ENCODE results near the gene AMER1. TPM values are rescaled to one million over a fixed set of nuclear protein-coding genes. Genes with fewer than 3 reads are reported as not detected.
"Not testable (repeated sequence)": the region's sequence is repeated elsewhere in the genome, so short reads cannot be mapped to it uniquely, and the experiment has no call there.

AMER1 gene
- 1 to 10 TPM; 1.0 to 1.8 (median 1.1) TPM for polyA plus RNA-seq

- WGBS, 3 donors = 0 to 39% (median 0%) methylated on average over 4 to 29 of the region's 29 CpGs
Observed at GRCh38 chrX:64205441-64205734, at the start of gene AMER1. AMER1 (minus strand) TSS chrX:64205708; CDS start chrX:64193286, 12,422 bp downstream.

GRCh38 chrX:64230123-64230970 is 24.8 kb upstream of the AMER1 start, which contains the start of gene ASB12:
ASB12 (minus strand) TSS chrX:64230607; CDS start chrX:64225650, 4,957 bp downstream.
- no peak within 1 kb of the TSS for H3K27ac ChIP-seq (ENCODE audit: low read depth, low read length)
- WGBS, 3 donors = 59 to 83% (median 72%) methylated on average over 11 to 17 of the region's 17 CpGs

More at GRCh38 chrX:64205441-64205734, at the start of gene AMER1:
- H3K27ac ChIP-seq (ENCODE audit: low read depth, low read length) = no peak within 1 kb of the TSS

- WGBS, 3 donors = 31 to 53% (median 43%) methylated on average over 3 of the region's 3 CpGs
- H3K27ac ChIP-seq (ENCODE audit: low read depth, low read length) = no peak overlapping the region
Observed at GRCh38 chrX:64229154-64229553, 23.6 kb upstream of the AMER1 start.

- 88 to 98% (median 94%) methylated on average over 4 of the region's 4 CpGs for WGBS, 3 donors
- no peak overlapping the region for H3K27ac ChIP-seq (ENCODE audit: low read depth, low read length)
Observed at GRCh38 chrX:64218023-64218422, 12.5 kb upstream of the AMER1 start.

- H3K27ac ChIP-seq (ENCODE audit: low read depth, low read length) = not testable (repeated sequence)
Observed at GRCh38 chrX:64213989-64214388, 8.5 kb upstream of the AMER1 start.

- 8 to 66% (median 35%) methylated on average over 5 of the region's 5 CpGs for WGBS, 3 donors
- H3K27ac ChIP-seq (ENCODE audit: low read depth, low read length) = no peak overlapping the region
Observed at GRCh38 chrX:64206556-64207162, 1.2 kb upstream of the AMER1 start.

- no peak overlapping the region for H3K27ac ChIP-seq (ENCODE audit: low read depth, low read length)
- 0 to 29% (median 2%) methylated on average over 23 to 45 of the region's 45 CpGs for WGBS, 3 donors
Observed at GRCh38 chrX:64205735-64206501, 410 bp upstream of the AMER1 start.

- WGBS, 3 donors = 1 to 26% (median 1%) methylated on average over 18 to 46 of the region's 46 CpGs
- no peak overlapping the region for H3K27ac ChIP-seq (ENCODE audit: low read depth, low read length)
Observed at GRCh38 chrX:64204701-64205440, 637 bp downstream of the AMER1 start.

GRCh38 chrX:64204252-64204651 is 1.3 kb downstream of the AMER1 start:
- H3K27ac ChIP-seq (ENCODE audit: low read depth, low read length) = no peak overlapping the region
- 17 to 67% (median 47%) methylated on average over 21 to 23 of the region's 23 CpGs for WGBS, 3 donors

GRCh38 chrX:64202808-64203325 is 2.6 kb downstream of the AMER1 start:
- no peak overlapping the region for H3K27ac ChIP-seq (ENCODE audit: low read depth, low read length)
- 77 to 87% (median 86%) methylated on average over 2 of the region's 2 CpGs for WGBS, 3 donors

GRCh38 chrX:64198036-64198435 is 7.5 kb downstream of the AMER1 start:
- no peak overlapping the region for H3K27ac ChIP-seq (ENCODE audit: low read depth, low read length)

- WGBS, 3 donors = 91 to 100% (median 96%) methylated on average over 3 of the region's 3 CpGs
- H3K27ac ChIP-seq (ENCODE audit: low read depth, low read length) = no peak overlapping the region
Observed at GRCh38 chrX:64196606-64197005, 8.9 kb downstream of the AMER1 start.

GRCh38 chrX:64195862-64196261 is 9.6 kb downstream of the AMER1 start:
- WGBS, 3 donors = 52 to 87% (median 67%) methylated on average over 1 of the region's 1 CpG
- H3K27ac ChIP-seq (ENCODE audit: low read depth, low read length) = no peak overlapping the region

- 58 to 81% (median 75%) methylated on average over 5 of the region's 5 CpGs for WGBS, 3 donors
- H3K27ac ChIP-seq (ENCODE audit: low read depth, low read length) = no peak overlapping the region
Observed at GRCh38 chrX:64192673-64193072, 12.8 kb downstream of the AMER1 start.

GRCh38 chrX:64192040-64192439 is 13.5 kb downstream of the AMER1 start:
- 83 to 100% (median 89%) methylated on average over 2 to 3 of the region's 3 CpGs for WGBS, 3 donors
- no peak overlapping the region for H3K27ac ChIP-seq (ENCODE audit: low read depth, low read length)

GRCh38 chrX:64191281-64192010 is 14.1 kb downstream of the AMER1 start:
- 92 to 96% (median 94%) methylated on average over 18 to 19 of the region's 19 CpGs for WGBS, 3 donors
- H3K27ac ChIP-seq (ENCODE audit: low read depth, low read length) = no peak overlapping the region

GRCh38 chrX:64190136-64190740 is 15.3 kb downstream of the AMER1 start:
- 73 to 96% (median 94%) methylated on average over 5 to 10 of the region's 10 CpGs for WGBS, 3 donors
- no peak overlapping the region for H3K27ac ChIP-seq (ENCODE audit: low read depth, low read length)

Data from adipose tissue (tissue), 3 donors.